Stimulated activated CD4-positive, alpha-beta T cell treated with anti-CD3 and anti-CD28 coated beads, Interleukin-4, amount 100 ng/mL, for 48 hours (primary cell): ENCODE results near the gene RACGAP1.

Experiments
- DNase-seq, 2 donors: peaks; one replicate each; pipeline ENCODE4 v3.0.0-alpha.2; 2020; ENCODE audit warnings: low read depth in 2 of 2

RACGAP1 gene

GRCh38 chr12:49941556-49942511 lies 83.5 kb downstream of the RACGAP1 start:
- DNase-seq = no peak

DNA sequence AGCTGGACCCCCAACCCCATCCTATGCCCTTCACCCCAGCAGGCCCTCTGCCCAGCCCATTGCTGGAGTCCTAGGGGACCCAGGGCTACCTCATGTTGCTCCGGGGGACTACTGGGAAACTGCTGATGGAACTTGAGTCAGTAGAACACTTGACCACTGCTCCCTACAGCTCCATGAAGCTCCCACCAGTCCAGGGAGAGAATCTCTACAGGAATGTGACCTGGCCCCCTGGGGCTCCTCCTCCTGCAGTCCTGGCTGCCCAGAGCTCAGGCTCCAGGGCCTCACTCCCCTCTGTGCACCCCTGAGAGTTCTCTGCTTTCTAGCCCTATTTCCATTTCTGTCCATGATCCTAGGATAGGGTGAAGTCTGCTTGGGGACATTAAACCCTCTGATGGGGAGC lies 85.6 kb downstream of the RACGAP1 start:
- DNase-seq = no peak

- no peak for DNase-seq
Observed at GRCh38 chr12:49939307-49939706, 86.0 kb downstream of the RACGAP1 start.
